Suprapubic skin (tissue), 4 donors: ENCODE results near the gene RALGPS2. TPM values are rescaled to one million over a fixed set of nuclear protein-coding genes. Genes with fewer than 3 reads are reported as not detected.

Source experiments
- DNase-seq, 2 donors: peaks; one replicate each; pipeline ENCODE4 v3.0.0-alpha.2; 2019; ENCODE audit warnings: low spot score in 2 of 2
- H3K27ac ChIP-seq: fragments of 200-600 bp; sonication (generic); one replicate; pipeline ENCODE4 v1.5.1; 2019
- H3K27me3 ChIP-seq: fragments of 200-600 bp; sonication (generic); one replicate; pipeline ENCODE4 v1.5.1; 2019
- H3K36me3 ChIP-seq: fragments of 200-600 bp; sonication (generic); one replicate; pipeline ENCODE4 v1.5.1; 2019
- H3K4me1 ChIP-seq: fragments of 200-600 bp; sonication (generic); one replicate; pipeline ENCODE4 v1.5.1; 2019
- H3K4me3 ChIP-seq: fragments of 200-600 bp; sonication (generic); one replicate; pipeline ENCODE4 v1.5.1; 2019; ENCODE audit warnings: mild to moderate bottlenecking
- H3K9me3 ChIP-seq: fragments of 200-600 bp; sonication (generic); one replicate; pipeline ENCODE4 v1.5.1; 2019
- CTCF ChIP-seq, 2 donors: fragments of 200-600 bp in 1 of 2; fragments of 450-650 bp in 1 of 2; sonication (generic) in 1 of 2; IDR thresholded peaks; one replicate each; pipeline ENCODE4 v1.5.1; 2016 to 2019; ENCODE audit warnings: antibody characterized with exemption in 2 of 2, mild to moderate bottlenecking in 1 of 2, moderate library complexity in 1 of 2
- EP300 ChIP-seq: sonication (generic); formaldehyde crosslinking; IDR thresholded peaks from one replicate; pipeline ENCODE4 v1.6.1; 2017; ENCODE audit warnings: antibody characterized with exemption
- POLR2A ChIP-seq, 2 donors: fragments of 450-650 bp; IDR thresholded peaks; one replicate each; pipeline ENCODE4 v1.6.1; 2017; ENCODE audit warnings: antibody characterized with exemption in 2 of 2, mild to moderate bottlenecking in 2 of 2, moderate library complexity in 2 of 2
- POLR2AphosphoS5 ChIP-seq, 3 donors: sonication (generic); formaldehyde crosslinking; IDR thresholded peaks; one replicate each; pipeline ENCODE4 v1.6.1; 2017; ENCODE audit warnings: antibody characterized with exemption in 3 of 3
- WGBS: methylation state at CpG from one replicate; pipeline ENCODE4 v1.1.5; 2018; 5-methylcytosine and 5-hydroxymethylcytosine counted together
- total RNA-seq, 4 donors: library from RNA; depleted of rRNA; stranded (reverse); fragments of >200 nt; gene quantifications; one replicate each; pipeline ENCODE4 v1.1.0, GENCODE V29; 2016

The RALGPS2 gene
- total RNA-seq, 4 donors from 2014 or later, result 16.3 to 47.4 (median 27.8) TPM

GRCh38 chr1:178864326-178864725 is 139.3 kb downstream of the RALGPS2 start:
- no peaks in the 10 kb centered on the region for H3K9me3 ChIP-seq
- H3K36me3 ChIP-seq, result no peaks in the 10 kb centered on the region
- no peak overlapping the region for H3K4me3 ChIP-seq
- WGBS, result 66% methylated on average over 6 of the region's 6 CpGs
- TF ChIP-seq POLR2A (IDR thresholded peaks at IDR 0.05) (no peak), CTCF (IDR thresholded peaks at IDR 0.05) (no peak), POLR2AphosphoS5 (IDR thresholded peaks at IDR 0.05) (no peak), EP300 (no peak)
- no peaks in the 10 kb centered on the region for H3K4me1 ChIP-seq
- DNase-seq, result no peak
- no peak overlapping the region for H3K27ac ChIP-seq
- H3K27me3 ChIP-seq, result no peaks in the 10 kb centered on the region

GRCh38 chr1:178867670-178868069 is 142.6 kb downstream of the RALGPS2 start:
- Histone ChIP-seq H3K27me3 (no peaks in the 10 kb centered on the region), H3K36me3 (no peaks in the 10 kb centered on the region), H3K27ac (peak overlapping the region; percentile 16), H3K4me3 (peak overlapping the region; percentile 39), H3K4me1 (peaks cover 11% of the 10 kb centered on the region), H3K9me3 (no peaks in the 10 kb centered on the region)
- TF ChIP-seq EP300 (no peak), CTCF (IDR thresholded peaks at IDR 0.05) (no peak), POLR2AphosphoS5 (IDR thresholded peaks at IDR 0.05) (no peak), POLR2A (IDR thresholded peaks at IDR 0.05) (no peak)
- no peak for DNase-seq
- WGBS, result 47% methylated on average over 5 of the region's 5 CpGs

DNA sequence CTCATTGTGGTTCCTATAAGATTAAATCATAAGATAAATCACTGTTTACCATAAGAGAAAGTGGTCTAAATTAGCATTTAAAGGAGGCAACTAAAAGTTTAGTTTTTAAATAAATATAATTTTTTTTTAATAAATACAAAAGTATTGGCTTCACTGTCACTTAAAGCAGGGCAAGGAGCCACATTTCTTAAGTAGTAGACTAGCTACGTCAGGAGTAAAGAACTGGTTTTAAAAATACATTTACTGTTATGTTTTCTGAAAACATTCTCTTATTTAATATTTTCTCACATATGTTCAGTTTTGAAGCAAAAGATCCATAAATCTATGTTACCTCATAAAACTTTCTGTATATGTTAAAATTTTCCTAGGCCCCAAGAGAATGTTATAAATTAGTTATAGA is 143.7 kb downstream of the RALGPS2 start:
- no peaks in the 10 kb centered on the region for H3K9me3 ChIP-seq
- no peaks in the 10 kb centered on the region for H3K27me3 ChIP-seq
- no peaks in the 10 kb centered on the region for H3K36me3 ChIP-seq
- peak overlapping the region; percentile 34 for H3K27ac ChIP-seq
- H3K4me3 ChIP-seq, result peak overlapping the region; percentile 39
- DNase-seq, result no peak
- peaks cover 11% of the 10 kb centered on the region for H3K4me1 ChIP-seq
- no peak for TF ChIP-seq CTCF (IDR thresholded peaks at IDR 0.05)
- 53% methylated on average over 1 of the region's 1 CpG for WGBS

GRCh38 chr1:178869119-178869697 is 144.2 kb downstream of the RALGPS2 start:
- WGBS, result 59% methylated on average over 3 of the region's 3 CpGs
- no peaks in the 10 kb centered on the region for H3K27me3 ChIP-seq
- H3K9me3 ChIP-seq, result no peaks in the 10 kb centered on the region
- peak overlapping the region; percentile 39 for H3K4me3 ChIP-seq
- no peak for TF ChIP-seq CTCF (IDR thresholded peaks at IDR 0.05)
- no peak for TF ChIP-seq POLR2AphosphoS5 (IDR thresholded peaks at IDR 0.05)
- TF ChIP-seq EP300, result no peak
- TF ChIP-seq POLR2A (IDR thresholded peaks at IDR 0.05), result peak in 1 of 2 donors; percentile 35
- H3K4me1 ChIP-seq, result peaks cover 11% of the 10 kb centered on the region
- no peaks in the 10 kb centered on the region for H3K36me3 ChIP-seq
- H3K27ac ChIP-seq, result peak overlapping the region; percentile 34
- DNase-seq, result no peak

DNA sequence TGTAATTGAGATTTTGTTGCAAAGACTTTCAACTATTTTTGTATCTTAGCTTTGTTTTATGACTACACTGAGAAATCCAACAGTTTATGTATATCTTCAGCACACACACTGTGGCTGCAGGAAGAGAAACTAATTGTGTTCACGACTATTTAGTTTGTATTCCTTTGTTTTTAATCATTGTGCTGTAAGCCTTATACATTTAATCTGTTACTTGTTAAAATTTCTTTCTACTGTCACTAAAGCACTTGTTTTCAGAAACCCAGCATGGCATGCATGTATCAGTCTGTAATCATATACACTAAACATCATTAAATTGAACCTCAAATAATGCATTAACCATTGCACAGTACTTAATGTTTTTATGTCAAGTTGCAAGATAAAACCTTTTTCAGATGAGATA is 145.2 kb downstream of the RALGPS2 start:
- H3K27me3 ChIP-seq, result no peaks in the 10 kb centered on the region
- TF ChIP-seq POLR2A (IDR thresholded peaks at IDR 0.05) (no peak), POLR2AphosphoS5 (IDR thresholded peaks at IDR 0.05) (no peak), EP300 (no peak), CTCF (IDR thresholded peaks at IDR 0.05) (no peak)
- H3K27ac ChIP-seq, result peak overlapping the region; percentile 3
- WGBS, result 63% methylated on average over 1 of the region's 1 CpG
- H3K9me3 ChIP-seq, result no peaks in the 10 kb centered on the region
- H3K4me3 ChIP-seq, result peak overlapping the region; percentile 39
- no peak for DNase-seq
- H3K4me1 ChIP-seq, result peaks cover 11% of the 10 kb centered on the region
- no peaks in the 10 kb centered on the region for H3K36me3 ChIP-seq
